RKO (cell line): ENCODE data around the gene KLHL4.
"Not testable (repeated sequence)": the region's sequence is repeated elsewhere in the genome, so short reads cannot be mapped to it uniquely, and the experiment has no call there.

Experiments used
- DNase-seq: peaks from one replicate; pipeline ENCODE4 v3.0.0-alpha.2; 2016; ENCODE audit warnings: low spot score

KLHL4 gene, protein sequence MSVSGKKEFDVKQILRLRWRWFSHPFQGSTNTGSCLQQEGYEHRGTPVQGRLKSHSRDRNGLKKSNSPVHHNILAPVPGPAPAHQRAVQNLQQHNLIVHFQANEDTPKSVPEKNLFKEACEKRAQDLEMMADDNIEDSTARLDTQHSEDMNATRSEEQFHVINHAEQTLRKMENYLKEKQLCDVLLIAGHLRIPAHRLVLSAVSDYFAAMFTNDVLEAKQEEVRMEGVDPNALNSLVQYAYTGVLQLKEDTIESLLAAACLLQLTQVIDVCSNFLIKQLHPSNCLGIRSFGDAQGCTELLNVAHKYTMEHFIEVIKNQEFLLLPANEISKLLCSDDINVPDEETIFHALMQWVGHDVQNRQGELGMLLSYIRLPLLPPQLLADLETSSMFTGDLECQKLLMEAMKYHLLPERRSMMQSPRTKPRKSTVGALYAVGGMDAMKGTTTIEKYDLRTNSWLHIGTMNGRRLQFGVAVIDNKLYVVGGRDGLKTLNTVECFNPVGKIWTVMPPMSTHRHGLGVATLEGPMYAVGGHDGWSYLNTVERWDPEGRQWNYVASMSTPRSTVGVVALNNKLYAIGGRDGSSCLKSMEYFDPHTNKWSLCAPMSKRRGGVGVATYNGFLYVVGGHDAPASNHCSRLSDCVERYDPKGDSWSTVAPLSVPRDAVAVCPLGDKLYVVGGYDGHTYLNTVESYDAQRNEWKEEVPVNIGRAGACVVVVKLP

DNA sequence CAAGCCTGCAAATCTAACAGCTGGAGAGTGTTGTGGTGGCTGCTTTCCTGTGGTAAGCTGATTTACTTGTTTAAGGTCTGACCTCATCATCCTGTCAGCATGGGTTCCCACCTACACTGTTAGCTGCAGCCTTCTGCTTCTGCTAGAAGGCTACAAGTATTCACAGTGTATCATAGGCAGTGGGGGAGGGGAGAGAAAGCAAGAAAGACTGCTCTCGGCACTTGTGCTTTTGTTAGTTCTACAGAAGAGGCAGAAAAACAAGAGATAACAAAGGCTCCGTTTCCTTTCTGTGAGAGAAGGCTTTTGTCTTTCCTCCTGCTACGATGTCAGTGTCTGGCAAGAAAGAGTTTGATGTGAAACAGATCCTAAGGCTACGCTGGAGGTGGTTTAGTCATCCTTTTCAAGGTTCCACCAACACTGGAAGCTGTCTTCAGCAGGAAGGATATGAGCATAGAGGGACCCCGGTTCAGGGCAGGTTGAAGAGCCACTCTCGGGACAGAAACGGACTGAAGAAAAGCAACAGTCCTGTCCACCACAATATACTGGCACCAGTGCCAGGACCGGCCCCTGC lies at the start of gene KLHL4:
Gene KLHL4 (plus strand): TSS at position 232 of the 571 bp plus-strand sequence. CDS start 92 bp downstream, at position 324.
- peak; percentile 46 for DNase-seq

GRCh38 chrX:87468941-87469340 lies 48.7 kb upstream of the KLHL4 start:
- no peak for DNase-seq

GRCh38 chrX:87475793-87476192 lies 41.8 kb upstream of the KLHL4 start:
- DNase-seq, result no peak

GRCh38 chrX:87478703-87479102 lies 38.9 kb upstream of the KLHL4 start:
- not testable (repeated sequence) for DNase-seq

DNA sequence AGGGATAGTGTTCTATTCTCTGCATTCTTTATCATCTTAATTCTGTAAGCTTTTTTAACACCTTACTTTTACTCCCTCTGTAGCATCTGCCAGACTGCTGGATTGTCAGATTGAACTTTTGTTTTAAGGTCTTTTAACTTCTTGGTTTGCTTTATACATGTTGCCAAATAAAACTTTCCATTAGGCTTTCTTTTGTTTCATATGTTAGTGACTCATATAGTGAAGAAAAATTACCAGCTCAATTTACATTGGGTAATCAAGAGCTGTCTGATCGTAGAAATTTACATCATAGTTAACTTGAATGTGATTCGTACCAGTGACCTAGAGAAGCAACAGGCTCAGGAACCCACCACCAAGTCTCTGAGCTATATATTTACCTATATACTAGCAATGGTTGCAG lies 28.5 kb upstream of the KLHL4 start:
- DNase-seq, result no peak

- no peak for DNase-seq
Observed at GRCh38 chrX:87515836-87516235, 1.8 kb upstream of the KLHL4 start.

DNA sequence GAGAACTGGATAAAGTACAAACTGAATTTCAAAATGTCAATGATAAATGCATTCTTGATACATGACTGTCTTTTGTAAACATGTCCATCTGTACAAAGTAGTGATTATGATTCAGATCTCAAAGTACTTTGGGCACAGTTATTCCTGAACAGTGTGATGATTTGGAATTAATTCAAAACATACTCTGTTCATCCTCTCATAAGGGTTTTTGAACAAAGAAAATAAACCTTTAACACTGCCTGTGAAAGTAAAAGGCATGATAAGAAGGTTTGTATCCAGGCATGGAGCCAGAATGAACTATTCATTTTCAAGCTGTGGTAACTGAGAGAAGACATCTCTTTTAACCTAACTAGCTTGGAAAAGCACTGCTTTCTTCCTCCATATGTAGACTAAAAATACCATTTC lies 883 bp upstream of the KLHL4 start:
- DNase-seq, result peak; percentile 1

- DNase-seq, result no peak
Observed at GRCh38 chrX:87518504-87518903, 902 bp downstream of the KLHL4 start.

DNA sequence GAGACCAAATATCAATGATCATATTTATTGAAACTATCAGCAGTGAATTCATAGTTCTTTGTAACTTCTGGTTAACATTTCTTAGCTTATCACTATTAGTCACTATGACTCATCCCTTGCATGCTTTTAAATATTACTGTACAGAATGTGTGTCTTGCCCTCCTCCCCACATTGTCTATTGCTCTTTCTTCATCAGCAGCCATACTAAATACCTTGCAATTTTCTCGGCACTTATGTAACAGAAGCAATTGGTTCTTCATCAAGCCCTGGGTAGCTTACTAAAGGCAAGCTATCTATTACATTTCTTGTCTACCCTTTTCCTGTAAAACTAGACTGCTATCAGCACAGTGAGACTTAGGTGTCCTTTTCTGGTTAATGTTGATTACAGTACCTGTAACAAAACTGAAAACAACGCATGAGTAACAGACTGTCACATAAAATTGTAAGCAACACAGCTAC lies 8.2 kb downstream of the KLHL4 start:
- peak; percentile 78 for DNase-seq

DNA sequence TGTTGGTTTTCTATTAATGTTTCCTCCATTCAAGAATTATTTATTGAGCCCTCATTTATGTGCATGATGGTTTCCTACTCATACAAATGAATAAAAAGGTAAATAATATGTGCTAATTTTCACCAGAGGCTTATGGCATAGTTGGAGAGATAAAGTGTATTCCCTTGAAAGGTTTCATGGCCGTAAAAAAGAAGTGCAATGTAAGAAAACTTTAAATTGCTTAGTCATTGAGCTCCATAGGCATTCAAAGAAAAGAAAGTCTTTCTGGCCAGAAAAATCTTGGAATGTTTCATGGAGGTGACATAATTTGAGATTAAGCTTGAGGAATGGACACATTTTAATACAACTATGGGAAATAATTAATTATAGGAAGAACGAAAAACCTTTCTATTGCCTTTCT lies 8.7 kb downstream of the KLHL4 start:
- DNase-seq, result no peak

GRCh38 chrX:87528487-87528886 lies 10.9 kb downstream of the KLHL4 start:
- DNase-seq, result no peak

DNA sequence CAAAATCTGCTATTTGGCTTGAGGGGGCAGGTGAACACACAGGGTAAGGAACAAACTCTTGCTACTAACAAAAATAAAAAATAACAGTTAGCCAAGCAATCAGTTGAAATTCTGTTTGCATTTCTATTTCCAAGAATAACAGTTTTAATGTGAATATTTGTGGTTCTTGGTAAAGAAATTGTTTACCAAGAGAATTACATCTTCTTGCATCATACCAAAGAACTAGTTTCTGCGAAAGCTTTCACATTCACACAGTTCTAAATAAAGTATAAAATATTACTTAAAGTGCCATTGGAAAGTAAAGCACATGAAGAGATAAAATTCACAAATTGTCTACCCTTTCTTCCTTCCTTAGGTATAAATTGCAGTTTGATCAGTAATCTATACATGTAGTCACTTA lies 54.4 kb downstream of the KLHL4 start:
- no peak for DNase-seq

DNA sequence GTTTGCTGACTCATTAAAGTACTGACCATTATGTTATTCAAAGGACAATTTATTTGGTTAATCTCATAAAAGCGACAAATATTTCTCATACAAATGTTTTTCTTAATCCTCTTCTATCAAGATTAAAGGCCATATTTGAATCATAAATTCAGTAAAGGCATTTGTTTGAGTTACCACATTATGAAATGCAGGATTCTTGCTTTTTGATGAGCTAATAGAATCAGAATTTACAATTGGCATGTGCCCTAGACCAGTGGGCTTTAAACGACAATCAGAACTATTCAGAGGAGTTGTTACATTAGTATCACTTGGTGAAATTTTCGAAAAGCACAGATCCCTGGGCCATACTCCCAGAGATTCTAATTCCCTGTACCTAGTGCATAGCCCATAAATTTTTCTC lies 55.3 kb downstream of the KLHL4 start:
- DNase-seq, result no peak

- DNase-seq, result peak; percentile 25
Observed at GRCh38 chrX:87578978-87579377, 61.4 kb downstream of the KLHL4 start.

GRCh38 chrX:87580862-87581261 lies 63.3 kb downstream of the KLHL4 start:
- DNase-seq, result no peak

GRCh38 chrX:87582453-87582852 lies 64.9 kb downstream of the KLHL4 start:
- DNase-seq, result no peak

GRCh38 chrX:87583679-87584078 lies 66.1 kb downstream of the KLHL4 start:
- DNase-seq, result peak; percentile 46

GRCh38 chrX:87616371-87616770 lies 98.8 kb downstream of the KLHL4 start:
- no peak for DNase-seq

GRCh38 chrX:87621697-87622096 lies 104.1 kb downstream of the KLHL4 start:
- no peak for DNase-seq

DNA sequence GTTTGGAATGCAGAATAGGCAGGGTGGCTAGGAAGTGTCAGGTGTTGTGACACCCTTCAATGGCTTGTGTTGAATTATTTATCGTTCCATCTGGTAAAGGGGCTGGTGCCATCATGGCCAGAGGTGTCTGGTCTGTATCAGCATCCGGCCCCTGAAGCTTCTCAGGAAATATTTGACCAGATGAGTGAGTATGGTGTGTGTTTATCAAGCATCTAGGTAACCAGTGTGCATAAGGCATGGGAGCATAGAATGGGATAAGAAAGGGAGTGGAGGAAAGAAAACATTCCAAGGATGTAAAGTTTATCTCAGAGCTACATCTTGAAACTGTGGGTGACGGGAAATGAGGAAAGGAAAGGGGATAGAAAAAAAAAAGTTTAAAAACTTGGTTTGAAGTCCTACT lies 109.4 kb downstream of the KLHL4 start:
- no peak for DNase-seq

DNA sequence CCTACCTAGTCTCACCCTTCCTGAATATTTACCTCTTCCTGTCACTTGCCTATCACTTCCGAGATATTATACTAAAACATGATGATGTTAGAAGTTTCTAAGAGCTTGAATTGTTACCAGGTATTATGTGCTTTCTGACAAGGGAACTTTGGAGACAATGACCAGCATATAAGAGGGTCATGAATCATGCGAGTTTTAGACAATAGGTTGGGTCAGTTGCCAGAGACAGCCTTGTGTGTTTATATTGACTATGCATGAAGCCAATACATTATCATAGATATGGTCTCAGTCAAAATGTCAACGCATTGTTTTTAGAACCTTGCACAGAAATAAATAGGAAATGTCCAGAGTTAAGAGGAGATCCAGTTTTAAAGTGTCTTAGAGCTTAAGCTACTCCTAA lies 116.8 kb downstream of the KLHL4 start:
- DNase-seq, result no peak

GRCh38 chrX:87636533-87636932 lies 118.9 kb downstream of the KLHL4 start:
- no peak for DNase-seq

DNA sequence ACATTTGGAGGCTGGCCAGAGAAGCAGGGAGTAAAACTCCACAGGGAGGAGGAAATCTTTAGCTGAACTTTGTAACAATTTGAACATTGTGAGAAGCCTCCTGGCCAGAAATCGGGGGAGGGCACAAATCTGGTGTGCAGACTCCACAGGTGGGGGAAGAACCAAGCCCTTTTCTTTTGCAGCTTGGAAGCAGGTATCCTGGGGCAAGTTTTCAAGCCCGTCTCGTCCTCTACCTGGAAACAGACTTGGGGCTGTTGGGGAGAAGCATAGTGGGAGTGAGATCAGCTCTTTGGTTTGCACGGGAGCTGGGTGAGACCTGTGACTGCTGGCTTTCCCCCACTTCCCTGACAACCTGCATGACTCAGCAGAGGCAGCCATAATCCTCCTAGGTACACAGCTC lies 123.8 kb downstream of the KLHL4 start:
- DNase-seq, result not testable (repeated sequence)
